Endothelial cell of umbilical vein (primary cell): ENCODE results near the gene TCEA2. TPM values are rescaled to one million over a fixed set of nuclear protein-coding genes. Genes with fewer than 3 reads are reported as not detected.

Experiments used
- BruUV-seq: library from RNA; stranded (reverse); fragments of 400-500 nt; replicated peaks from 2 replicates; lab custom pipeline; 2021; lab: Mats Ljungman, UMichigan
- CTCF ChIA-PET: fragments of 300-600, 350-600 bp; sonication (Branson Sonifier 250); formaldehyde crosslinking; loops from one replicate; lab custom pipeline; 2021; ENCODE audit warnings: antibody characterized with exemption, inconsistent platforms; lab: Charles Lee
- POLR2A ChIA-PET: fragments of 300-600, 350-600 bp; sonication (Branson Sonifier 250); formaldehyde crosslinking; loops from one replicate; lab custom pipeline; 2021; ENCODE audit warnings: antibody characterized with exemption, inconsistent platforms; lab: Charles Lee
- DNase-seq: peaks from one replicate; pipeline ENCODE4 v3.0.0-alpha.2; 2011; ENCODE audit warnings: low read depth, low spot score
- FAIRE-seq: peaks from 2 replicates; lab custom pipeline; 2011; peaks lifted over from hg19 to GRCh38; lab: Jason Lieb, UNC
- H2AFZ ChIP-seq: 2 replicates; pipeline ENCODE4 v1.6.0; 2012; ENCODE audit warnings: low read depth, low read length, control low read depth, inconsistent platforms
- H3K27ac ChIP-seq: 2 replicates; pipeline ENCODE4 v1.5.1; 2011; ENCODE audit warnings: low read depth, mild to moderate bottlenecking, control low read depth, low read length, moderate library complexity; ENCODE audit not compliant: insufficient read depth
- H3K27me3 ChIP-seq, 2 experiments: 2 replicates each; pipeline versions ENCODE4 v1.6.0 to v1.6.1; 2011; ENCODE audit warnings: low read length in 2 of 2, mixed read lengths in 1 of 2; ENCODE audit not compliant: control insufficient read depth in 2 of 2, insufficient read depth in 2 of 2
- H3K36me3 ChIP-seq, 2 experiments: 2 replicates in 1 of 2; 3 replicates in 1 of 2; pipeline ENCODE4 v1.5.1; 2011; ENCODE audit warnings: low read length in 2 of 2, mild to moderate bottlenecking in 1 of 2, moderate library complexity in 1 of 2; ENCODE audit not compliant: control insufficient read depth in 2 of 2, insufficient read depth in 2 of 2; ENCODE audit errors: extremely low read depth in 1 of 2
- H3K4me1 ChIP-seq: 3 replicates; pipeline ENCODE4 v1.5.1; 2011; ENCODE audit warnings: mild to moderate bottlenecking, low read length; ENCODE audit not compliant: control insufficient read depth, insufficient read depth; ENCODE audit errors: extremely low read depth
- H3K4me2 ChIP-seq: 2 replicates; pipeline ENCODE4 v1.6.1; 2011; ENCODE audit warnings: low read length, control low read depth, mixed read lengths; ENCODE audit not compliant: insufficient read depth
- H3K4me3 ChIP-seq, 3 experiments: fragments of 200-600 bp in 1 of 3; sonication (generic), shearing (Covaris generic) in 1 of 3; replicated peaks in 1 of 3; 2 replicates each; pipeline ENCODE4 v1.5.1; 2011 to 2016; ENCODE audit warnings: control low read depth in 3 of 3, low read length in 3 of 3, mild to moderate bottlenecking in 2 of 3, inconsistent platforms in 1 of 3, low read depth in 1 of 3, moderate library complexity in 1 of 3; ENCODE audit not compliant: insufficient read depth in 1 of 3
- H3K79me2 ChIP-seq: 2 replicates; pipeline ENCODE4 v1.6.0; 2012; ENCODE audit warnings: low read length, inconsistent platforms; ENCODE audit not compliant: control insufficient read depth, insufficient read depth
- H3K9ac ChIP-seq: replicated peaks from 2 replicates; pipeline ENCODE3; 2011; ENCODE audit warnings: low read length, control low read depth; ENCODE audit not compliant: insufficient read depth; ENCODE audit errors: extremely low read depth
- H3K9me1 ChIP-seq: replicated peaks from 3 replicates; pipeline ENCODE4 v1.6.0; 2011; ENCODE audit warnings: mild to moderate bottlenecking, low read length; ENCODE audit not compliant: control insufficient read depth, insufficient read depth; ENCODE audit errors: extremely low read depth
- H3K9me3 ChIP-seq: replicated peaks from 2 replicates; pipeline ENCODE4 v1.5.1; 2012; ENCODE audit warnings: low read length, inconsistent platforms; ENCODE audit not compliant: control insufficient read depth, insufficient read depth
- H4K20me1 ChIP-seq: replicated peaks from 2 replicates; pipeline ENCODE3; 2011; ENCODE audit warnings: mild to moderate bottlenecking, low read length; ENCODE audit not compliant: control insufficient read depth, insufficient read depth; ENCODE audit errors: extremely low read depth
- CTCF ChIP-seq, 2 donors: IDR thresholded peaks; 1 replicate in 1 of 2; 2 replicates in 1 of 2; pipeline ENCODE4 v1.5.1; 2011; ENCODE audit warnings: low read length in 2 of 2, mild to moderate bottlenecking in 2 of 2, moderate library complexity in 2 of 2, control low read depth in 1 of 2, inconsistent platforms in 1 of 2, low read depth in 1 of 2; ENCODE audit not compliant: insufficient read depth in 1 of 2; ENCODE audit errors: extremely low read depth in 1 of 2
- EZH2 ChIP-seq: IDR thresholded peaks from 2 replicates; pipeline ENCODE4 v1.6.1; 2012; ENCODE audit warnings: borderline replicate concordance, low read depth, mild to moderate bottlenecking, moderate library complexity, low read length, inconsistent platforms; ENCODE audit not compliant: severe bottlenecking
- FOS ChIP-seq: IDR thresholded peaks from 2 replicates; pipeline ENCODE4 v1.6.1; 2011; ENCODE audit warnings: mild to moderate bottlenecking, low read length, moderate library complexity, borderline replicate concordance; ENCODE audit not compliant: insufficient read depth
- GATA2 ChIP-seq: IDR thresholded peaks from 2 replicates; pipeline ENCODE4 v1.7.0; 2011; ENCODE audit warnings: low read depth, mild to moderate bottlenecking, moderate library complexity, mixed read lengths, low read length; ENCODE audit not compliant: insufficient read length, insufficient read depth
- JUN ChIP-seq: IDR thresholded peaks from 2 replicates; pipeline ENCODE4 v1.6.1; 2011; ENCODE audit warnings: borderline replicate concordance, low read depth; ENCODE audit not compliant: insufficient read length, insufficient read depth
- MAX ChIP-seq: IDR thresholded peaks from 2 replicates; pipeline ENCODE4 v1.6.1; 2011; ENCODE audit not compliant: insufficient read depth, insufficient read length
- MYC ChIP-seq: IDR thresholded peaks from one replicate; pipeline ENCODE4 v1.6.1; 2011; ENCODE audit warnings: mild to moderate bottlenecking, low read depth, low read length
- POLR2A ChIP-seq: IDR thresholded peaks from 2 replicates; pipeline ENCODE4 v1.6.1; 2012; ENCODE audit warnings: low read depth, mild to moderate bottlenecking, control low read depth, low read length
- POLR2AphosphoS5 ChIP-seq: IDR thresholded peaks from 2 replicates; pipeline ENCODE4 v1.6.1; 2012; ENCODE audit warnings: low read depth, mild to moderate bottlenecking, control low read depth, low read length, moderate library complexity; ENCODE audit not compliant: insufficient read depth
- dilution Hi-C: fragments of 300-500 bp; cut with MboI; formaldehyde crosslinking; loops from one replicate; pipeline ENCODE4 v1.15.0; 2019; ENCODE audit warnings: low sequenced_read_pairs; ENCODE audit not compliant: extremely low pct_ligation_motif_present
- intact Hi-C: fragments of 100-400 bp; cut with micrococcal nuclease; formaldehyde crosslinking; loops from one replicate; pipeline ENCODE4 v1.10.0; 2022
- polyA plus RNA-seq, 4 experiments: library from polyadenylated mRNA; depleted of rRNA in 3 of 4; stranded (reverse) in 3 of 4; unstranded in 1 of 4; fragments of >200 nt; gene quantifications; 2 replicates each; pipeline versions ENCODE4 v1.2.1 to v1.2.3, GENCODE V29; 2011 to 2012; ENCODE audit warnings: missing spikeins in 1 of 4
- total RNA-seq: library from RNA; stranded (reverse); gene quantifications from 2 replicates; pipeline ENCODE4 v1.2.3, GENCODE V29; 2021

TCEA2 gene
- total and polyA plus RNA-seq, 2 donors (not counting 3 experiments of a cell fraction or from before 2014, with no cell fraction given): 53.1 to 65.5 TPM

- Histone ChIP-seq H3K9ac (no peak overlapping the region), H3K79me2 (no peaks in the 10 kb centered on the region), H3K9me3 (no peaks in the 10 kb centered on the region), H3K27me3 (no peaks in the 10 kb centered on the region), H4K20me1 (no peaks in the 10 kb centered on the region), H3K27ac (no peak overlapping the region), H3K36me3 (peaks cover 12 to 59% of the 10 kb centered on the region in 2 experiments), H3K4me1 (no peaks in the 10 kb centered on the region), H3K4me3 (no peak overlapping the region), H2AFZ (no peak overlapping the region), H3K4me2 (no peak overlapping the region), H3K9me1 (no peaks in the 10 kb centered on the region)
- no peak for TF ChIP-seq GATA2
- no peak for TF ChIP-seq EZH2
- TF ChIP-seq POLR2AphosphoS5: no peak
- TF ChIP-seq MAX: no peak
- no peak for TF ChIP-seq JUN
- no peak for TF ChIP-seq MYC
- TF ChIP-seq POLR2A: no peak
- no peak for TF ChIP-seq FOS
- TF ChIP-seq CTCF (IDR thresholded peaks at IDR 0.05; ENCODE audit: extremely low read depth in 1 of 2, insufficient read depth in 1 of 2, low read depth in 1 of 2, low read length in 2 of 2): no peak
- no TSS peak for BruUV-seq
- intact Hi-C loops: no loop called here
- ChIA-PET POLR2A (no interaction called here), CTCF (no interaction called here)
- DNase-seq (no peak), FAIRE-seq (no peak)
- dilution Hi-C loops: no loop called here
Observed at GRCh38 chr20:64021124-64021975, 41.6 kb upstream of the TCEA2 start.
